K562 (cell line): ENCODE data around the gene HS2ST1. TPM values are rescaled to one million over a fixed set of nuclear protein-coding genes. Genes with fewer than 3 reads are reported as not detected.

Experiments
- ATAC-seq: fragments of 200-7000 bp; cut with Tn5 transposase; 3 replicates; pipeline ENCODE4 v1.9.1; 2020; ENCODE audit warnings: moderate library complexity
- BruUV-seq: library from RNA; stranded (reverse); fragments of 400-500 nt; replicated peaks from 2 replicates; lab custom pipeline; 2021; lab: Mats Ljungman, UMichigan
- CTCF ChIA-PET: fragments of 300-600 bp; formaldehyde crosslinking; extraction: SDS; loops from one replicate; lab custom pipeline; 2021; ENCODE audit warnings: low intra/inter-chr PET ratio; lab: Yijun Ruan, JAX
- POLR2A ChIA-PET: fragments of 300-600, 350-650 bp; sonication (Branson Sonifier 250); formaldehyde crosslinking; extraction: SDS; loops from one replicate; lab custom pipeline; 2021; ENCODE audit warnings: antibody characterized with exemption, inconsistent platforms; lab: Yijun Ruan, JAX
- DNase-seq, 4 experiments: peaks; one replicate each; pipeline versions ENCODE4 v3.0.0 to v3.0.0-alpha.2; 2011 to 2018; ENCODE audit warnings: low spot score in 3 of 4, mixed read lengths in 3 of 4; ENCODE audit errors: extremely low read depth in 1 of 4
- FAIRE-seq: peaks from 2 replicates; lab custom pipeline; 2011; peaks lifted over from hg19 to GRCh38; lab: Jason Lieb, UNC
- H2AFZ ChIP-seq: 2 replicates; pipeline ENCODE4 v1.6.0; 2011; ENCODE audit warnings: low read depth, low read length, control low read depth, inconsistent platforms
- H3K27ac ChIP-seq: fragments of 200-600 bp; 3 replicates; pipeline ENCODE4 v1.8.0; 2011; ENCODE audit warnings: low read depth, mild to moderate bottlenecking, control low read depth, inconsistent platforms, low read length, moderate library complexity, mixed read lengths; ENCODE audit errors: extremely low read depth
- H3K27me3 ChIP-seq, 2 experiments: fragments of 300-600 bp in 1 of 2; 2 replicates in 1 of 2; 3 replicates in 1 of 2; pipeline versions ENCODE4 v1.6.0 to v1.8.0; 2011; ENCODE audit warnings: inconsistent platforms in 2 of 2, low read length in 2 of 2, mild to moderate bottlenecking in 1 of 2, mixed read lengths in 1 of 2, moderate library complexity in 1 of 2; ENCODE audit not compliant: control insufficient read depth in 2 of 2, insufficient read depth in 2 of 2
- H3K36me3 ChIP-seq: fragments of 300-600 bp; 3 replicates; pipeline ENCODE4 v1.8.0; 2011; ENCODE audit warnings: mild to moderate bottlenecking, low read length, inconsistent platforms; ENCODE audit not compliant: control insufficient read depth, insufficient read depth
- H3K4me1 ChIP-seq, 2 experiments: fragments of 200-600 bp in 1 of 2; replicated peaks in 1 of 2; 2 replicates in 1 of 2; 3 replicates in 1 of 2; pipeline versions ENCODE4 v1.5.1 to v1.8.0; 2011; ENCODE audit warnings: inconsistent platforms in 2 of 2, low read length in 2 of 2, mild to moderate bottlenecking in 1 of 2, mixed read lengths in 1 of 2, moderate library complexity in 1 of 2; ENCODE audit not compliant: control insufficient read depth in 2 of 2, insufficient read depth in 2 of 2
- H3K4me2 ChIP-seq: 2 replicates; pipeline ENCODE4 v1.6.1; 2011; ENCODE audit warnings: low read length, control low read depth, inconsistent platforms, mixed read lengths; ENCODE audit not compliant: insufficient read depth
- H3K4me3 ChIP-seq: fragments of 200-600 bp; sonication (generic), shearing (Covaris generic); 2 replicates; pipeline ENCODE4 v1.5.1; 2016; ENCODE audit warnings: control low read depth, inconsistent platforms
- H3K79me2 ChIP-seq: fragments of 200-600 bp; 3 replicates; pipeline ENCODE4 v1.8.0; 2011; ENCODE audit warnings: low read length, inconsistent platforms; ENCODE audit not compliant: control insufficient read depth, insufficient read depth
- H3K9ac ChIP-seq, 2 experiments: 2 replicates each; pipeline versions ENCODE4 v1.6.0 to v1.6.1; 2011; ENCODE audit warnings: low read depth in 2 of 2, low read length in 2 of 2, control low read depth in 1 of 2, inconsistent platforms in 1 of 2, mild to moderate bottlenecking in 1 of 2, mixed read lengths in 1 of 2; ENCODE audit not compliant: insufficient read depth in 1 of 2
- H3K9me1 ChIP-seq: one replicate; pipeline ENCODE4 v1.6.0; 2011; ENCODE audit warnings: inconsistent platforms, mild to moderate bottlenecking, low read length, moderate library complexity; ENCODE audit not compliant: control insufficient read depth, insufficient read depth
- H3K9me3 ChIP-seq: replicated peaks from 2 replicates; pipeline ENCODE4 v1.5.1; 2011; ENCODE audit warnings: low read depth, low read length, inconsistent platforms; ENCODE audit not compliant: control insufficient read depth, insufficient read depth
- H4K20me1 ChIP-seq: replicated peaks from 2 replicates; pipeline ENCODE4 v1.6.1; 2011; ENCODE audit warnings: low read length, inconsistent platforms, mixed read lengths; ENCODE audit not compliant: control insufficient read depth, insufficient read depth
- BCL6 ChIP-seq: fragments of 250-450 bp; sonication (Bioruptor Pico); IDR thresholded peaks from 2 replicates; pipeline ENCODE4 v1.4.0; 2020
- DDX20 ChIP-seq: fragments of 450-650 bp; IDR thresholded peaks from 2 replicates; pipeline ENCODE4 v1.6.1; 2016; ENCODE audit warnings: missing genetic modification characterization, low read depth, mild to moderate bottlenecking, missing compliant biosample characterization, moderate library complexity
- DPF2 ChIP-seq: fragments of 450-650 bp; IDR thresholded peaks from 2 replicates; pipeline ENCODE4 v1.6.1; 2016
- EZH2 ChIP-seq: IDR thresholded peaks from 2 replicates; pipeline ENCODE4 v1.6.1; 2012; ENCODE audit warnings: low read depth, mild to moderate bottlenecking, inconsistent platforms, low read length, borderline replicate concordance
- FOXA1 ChIP-seq: fragments of 450-650 bp; IDR thresholded peaks from 2 replicates; pipeline ENCODE4 v1.6.1; 2016; ENCODE audit warnings: mild to moderate bottlenecking, borderline replicate concordance
- HDAC1 ChIP-seq, 2 experiments: fragments of 450-650 bp; IDR thresholded peaks; 2 replicates each; pipeline ENCODE4 v1.6.1; 2016 to 2017; ENCODE audit warnings: inconsistent platforms in 1 of 2, mild to moderate bottlenecking in 1 of 2, moderate library complexity in 1 of 2
- HINFP ChIP-seq: fragments of 450-650 bp; conservative IDR thresholded peaks from 2 replicates; pipeline ENCODE4 v1.6.1; 2016; ENCODE audit warnings: missing genetic modification characterization, low read depth, mild to moderate bottlenecking, control low read depth, missing compliant biosample characterization
- KDM2B ChIP-seq: fragments of 250-450 bp; sonication (Bioruptor Pico); IDR thresholded peaks from 2 replicates; pipeline ENCODE4 v1.8.0; 2021; ENCODE audit warnings: mild to moderate bottlenecking, moderate library complexity
- KLF13 ChIP-seq: fragments of 450-650 bp; IDR thresholded peaks from 2 replicates; pipeline ENCODE4 v1.6.1; 2016; ENCODE audit warnings: missing genetic modification characterization, low read depth, mild to moderate bottlenecking, missing compliant biosample characterization, moderate library complexity, borderline replicate concordance
- MED1 ChIP-seq: sonication (generic); formaldehyde crosslinking; IDR thresholded peaks from 2 replicates; pipeline ENCODE4 v1.8.1; 2023; ENCODE audit warnings: missing genetic modification reagents, borderline replicate concordance
- NCOR1 ChIP-seq: fragments of 450-650 bp; IDR thresholded peaks from 2 replicates; pipeline ENCODE4 v1.6.1; 2016; ENCODE audit warnings: mild to moderate bottlenecking, moderate library complexity
- RAD51 ChIP-seq: fragments of 450-650 bp; IDR thresholded peaks from 2 replicates; pipeline ENCODE4 v1.7.1; 2016; ENCODE audit warnings: low read depth, mild to moderate bottlenecking, borderline replicate concordance
- XRCC5 ChIP-seq: fragments of 200-400 bp; formaldehyde crosslinking; IDR thresholded peaks from 2 replicates; pipeline ENCODE4 v1.6.1; 2017; ENCODE audit warnings: low read depth, mild to moderate bottlenecking, low read length
- ZBTB2 ChIP-seq: fragments of 450-650 bp; IDR thresholded peaks from 2 replicates; pipeline ENCODE4 v1.6.1; 2016; ENCODE audit warnings: antibody characterized with exemption
- ZBTB9 ChIP-seq: fragments of 450-650 bp; formaldehyde crosslinking; IDR thresholded peaks from 2 replicates; pipeline ENCODE4 v1.4.0; 2020; ENCODE audit warnings: mild to moderate bottlenecking, moderate library complexity
- ZC3H4 ChIP-seq: sonication (generic); formaldehyde crosslinking; IDR thresholded peaks from 2 replicates; pipeline ENCODE4 v1.9.0; 2021; ENCODE audit warnings: missing genetic modification reagents, borderline replicate concordance
- ZC3H8 ChIP-seq: fragments of 450-650 bp; IDR thresholded peaks from 2 replicates; pipeline ENCODE4 v1.6.1; 2017
- ZNF436 ChIP-seq: fragments of 250-450, 450-650 bp; sonication (Bioruptor Pico); formaldehyde crosslinking; IDR thresholded peaks from 2 replicates; pipeline ENCODE4 v1.7.0; 2020; ENCODE audit warnings: mild to moderate bottlenecking
- in situ Hi-C: fragments of 300-500 bp; cut with MboI; formaldehyde crosslinking; loops from 4 replicates; pipeline ENCODE4 v1.15.0; 2018; ENCODE audit warnings: inconsistent platforms, mixed read lengths
- intact Hi-C: fragments of 100-400 bp; cut with micrococcal nuclease; formaldehyde crosslinking; loops from 2 replicates; pipeline ENCODE4 v1.14.2; 2022
- polyA plus RNA-seq, 8 experiments: library from polyadenylated mRNA; depleted of rRNA in 4 of 8; stranded (reverse) in 5 of 8; unstranded in 3 of 8; fragments of >200 nt; fragmentation: Nextera tagmentation in 2 of 8; fragmentation: Illumina TruSeq in 1 of 8; extraction: Ambion mirVana in 2 of 8; extraction: Trizol in 1 of 8; gene quantifications; 2 replicates each; pipeline versions ENCODE4 v1.2.1 to v1.2.3, GENCODE V29; 2011 to 2014; ENCODE audit warnings: inconsistent platforms in 1 of 8, missing spikeins in 1 of 8
- total RNA-seq, 7 experiments: library from RNA; depleted of rRNA in 6 of 7; stranded (reverse); fragments of >200 nt in 6 of 7; fragmentation: Illumina TruSeq in 2 of 7; extraction: Trizol in 2 of 7; gene quantifications; 2 replicates each; pipeline versions ENCODE4 v1.2.1 to v1.2.3, GENCODE V29; 2011 to 2021; ENCODE audit warnings: low replicate concordance in 1 of 7

Gene HS2ST1
- total and polyA plus RNA-seq, 9 of the 15 experiments (the other 6 are each of a cell fraction or from before 2014, with no cell fraction given) = 7.7 to 43.3 (median 25.8) TPM

GRCh38 chr1:87106144-87106543 is 191.7 kb downstream of the HS2ST1 start:
- Histone ChIP-seq H3K36me3 (peaks cover 18% of the 10 kb centered on the region), H3K9ac (no peak overlapping the region), H3K27ac (no peak overlapping the region), H3K4me3 (no peak overlapping the region), H4K20me1 (no peaks in the 10 kb centered on the region), H3K4me1 (peaks cover 0 to 7% of the 10 kb centered on the region in 2 experiments; a peak in 1 of 5 replicates), H3K9me3 (no peaks in the 10 kb centered on the region), H3K9me1 (no peaks in the 10 kb centered on the region), H2AFZ (no peak overlapping the region), H3K27me3 (no peaks in the 10 kb centered on the region), H3K4me2 (no peak overlapping the region), H3K79me2 (no peaks in the 10 kb centered on the region)
- no peak for ATAC-seq
- no peak for DNase-seq
- TF ChIP-seq ZC3H4 (no peak), KDM2B (CRISPR knock-in tag) (no peak), RAD51 (no peak), DPF2 (no peak), FOXA1 (no peak), BCL6 (CRISPR knock-in tag) (no peak), NCOR1 (no peak), HDAC1 (IDR thresholded peaks at IDR 0.05) (no peak), ZBTB9 (CRISPR knock-in tag) (no peak), EZH2 (no peak), HINFP (tag) (no peak), MED1 (CRISPR knock-in tag) (no peak), ZC3H8 (no peak), ZBTB2 (no peak), XRCC5 (no peak), ZNF436 (CRISPR knock-in tag) (no peak), DDX20 (tag) (no peak), KLF13 (tag) (no peak)
- ChIA-PET POLR2A (no interaction called here), CTCF (no interaction called here)
- intact Hi-C loops (no loop called here), in situ Hi-C loops (no loop called here)
- FAIRE-seq = no peak
- BruUV-seq = no TSS peak
